Endothelial cell (in vitro differentiated cells): ENCODE data around the gene HSPA12B. TPM values are rescaled to one million over a fixed set of nuclear protein-coding genes. Genes with fewer than 3 reads are reported as not detected.

ENCODE experiments used
- DNase-seq: peaks from one replicate; pipeline ENCODE4 v3.0.0; 2021; ENCODE audit warnings: low spot score
- H3K27ac Mint-ChIP-seq: one replicate; pipeline ENCODE4 v1.8.0; 2021; ENCODE audit warnings: mixed read lengths, inconsistent platforms; ENCODE audit not compliant: unreplicated experiment
- H3K27me3 Mint-ChIP-seq: one replicate; pipeline ENCODE4 v1.8.0; 2021; ENCODE audit warnings: mild to moderate bottlenecking, moderate library complexity, mixed read lengths, inconsistent platforms; ENCODE audit not compliant: unreplicated experiment
- H3K36me3 Mint-ChIP-seq: one replicate; pipeline ENCODE4 v1.8.0; 2021; ENCODE audit warnings: mild to moderate bottlenecking, low read depth, mixed read lengths, inconsistent platforms; ENCODE audit not compliant: unreplicated experiment
- H3K4me1 Mint-ChIP-seq: one replicate; pipeline ENCODE4 v1.8.0; 2021; ENCODE audit warnings: mild to moderate bottlenecking, mixed read lengths, inconsistent platforms; ENCODE audit not compliant: unreplicated experiment
- H3K4me3 Mint-ChIP-seq: one replicate; pipeline ENCODE4 v1.8.0; 2021; ENCODE audit warnings: mild to moderate bottlenecking, mixed read lengths, inconsistent platforms; ENCODE audit not compliant: unreplicated experiment
- H3K9me3 Mint-ChIP-seq: one replicate; pipeline ENCODE4 v1.8.0; 2021; ENCODE audit warnings: mixed read lengths, inconsistent platforms; ENCODE audit not compliant: unreplicated experiment
- total RNA-seq: library from RNA; stranded (reverse); fragmentation: NEBNext Ultra II Directional; extraction: Animal tissue kit (Norgen Biotek cat#: 25700); gene quantifications from one replicate; pipeline ENCODE4 v1.2.1, GENCODE V29; 2021; ENCODE audit not compliant: unreplicated experiment
- TF ChIP-seq, protein P1 (sequence below): fragments of 200-600 bp; sonication (generic); IDR thresholded peaks from one replicate; pipeline ENCODE4 v1.5.0; 2021; ENCODE audit warnings: antibody characterized with exemption; ENCODE audit not compliant: unreplicated experiment

HSPA12B gene
- total RNA-seq, 1 donor from 2014 or later: 12.7 TPM

GRCh38 chr20:3759884-3760283, 27.4 kb downstream of the HSPA12B start:
- H3K4me1 Mint-ChIP-seq: no peaks in the 10 kb centered on the region
- peaks cover 21% of the 10 kb centered on the region for H3K27me3 Mint-ChIP-seq
- no peak overlapping the region for H3K4me3 Mint-ChIP-seq
- TF ChIP-seq, protein P1, sequence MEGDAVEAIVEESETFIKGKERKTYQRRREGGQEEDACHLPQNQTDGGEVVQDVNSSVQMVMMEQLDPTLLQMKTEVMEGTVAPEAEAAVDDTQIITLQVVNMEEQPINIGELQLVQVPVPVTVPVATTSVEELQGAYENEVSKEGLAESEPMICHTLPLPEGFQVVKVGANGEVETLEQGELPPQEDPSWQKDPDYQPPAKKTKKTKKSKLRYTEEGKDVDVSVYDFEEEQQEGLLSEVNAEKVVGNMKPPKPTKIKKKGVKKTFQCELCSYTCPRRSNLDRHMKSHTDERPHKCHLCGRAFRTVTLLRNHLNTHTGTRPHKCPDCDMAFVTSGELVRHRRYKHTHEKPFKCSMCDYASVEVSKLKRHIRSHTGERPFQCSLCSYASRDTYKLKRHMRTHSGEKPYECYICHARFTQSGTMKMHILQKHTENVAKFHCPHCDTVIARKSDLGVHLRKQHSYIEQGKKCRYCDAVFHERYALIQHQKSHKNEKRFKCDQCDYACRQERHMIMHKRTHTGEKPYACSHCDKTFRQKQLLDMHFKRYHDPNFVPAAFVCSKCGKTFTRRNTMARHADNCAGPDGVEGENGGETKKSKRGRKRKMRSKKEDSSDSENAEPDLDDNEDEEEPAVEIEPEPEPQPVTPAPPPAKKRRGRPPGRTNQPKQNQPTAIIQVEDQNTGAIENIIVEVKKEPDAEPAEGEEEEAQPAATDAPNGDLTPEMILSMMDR: no peak
- no peaks in the 10 kb centered on the region for H3K9me3 Mint-ChIP-seq
- no peaks in the 10 kb centered on the region for H3K36me3 Mint-ChIP-seq
- peak overlapping the region; percentile 64 for H3K27ac Mint-ChIP-seq
- no peak for DNase-seq

DNA sequence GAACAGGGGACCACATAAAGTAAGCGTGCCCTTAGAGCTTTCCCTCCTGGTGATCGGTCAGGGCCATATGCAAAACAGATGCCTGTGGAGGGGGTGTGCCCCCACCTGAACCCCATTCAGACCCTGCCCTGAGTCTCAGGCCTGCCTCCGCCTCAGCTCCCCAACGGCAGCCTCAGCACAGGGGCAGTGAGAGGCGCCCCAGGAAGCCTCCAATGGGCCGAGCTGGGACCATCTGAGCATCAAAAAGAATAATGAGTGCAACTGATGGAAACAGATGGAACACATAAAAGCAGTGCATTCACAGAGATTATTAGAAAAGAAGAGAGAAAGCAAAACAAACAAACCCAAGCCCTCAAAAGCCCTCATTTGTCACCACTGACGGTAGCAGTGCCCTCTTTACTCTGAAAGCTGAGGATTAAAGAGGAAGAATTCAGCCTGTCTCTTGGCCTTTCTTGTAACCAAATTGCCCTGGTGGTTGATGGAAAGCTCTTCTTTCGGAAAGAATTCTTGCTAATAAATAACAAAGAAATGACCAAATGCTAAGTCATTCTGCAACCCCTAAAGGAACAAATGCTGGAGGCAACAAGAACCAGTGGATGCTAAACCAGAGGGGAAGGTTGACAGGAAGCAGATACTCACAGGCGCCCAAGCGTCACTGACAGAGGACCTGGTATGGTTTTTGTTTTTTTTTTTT, 28.3 kb downstream of the HSPA12B start:
- TF ChIP-seq, protein P1: no peak
- H3K36me3 Mint-ChIP-seq: no peaks in the 10 kb centered on the region
- peaks cover 18% of the 10 kb centered on the region for H3K27me3 Mint-ChIP-seq
- H3K27ac Mint-ChIP-seq: no peak overlapping the region
- H3K9me3 Mint-ChIP-seq: no peaks in the 10 kb centered on the region
- no peak for DNase-seq
- H3K4me1 Mint-ChIP-seq: no peaks in the 10 kb centered on the region
- no peak overlapping the region for H3K4me3 Mint-ChIP-seq

GRCh38 chr20:3763671-3764601, 31.5 kb downstream of the HSPA12B start:
- H3K36me3 Mint-ChIP-seq: peaks cover 2% of the 10 kb centered on the region
- H3K4me3 Mint-ChIP-seq: no peak overlapping the region
- H3K27ac Mint-ChIP-seq: no peak overlapping the region
- peaks cover 6% of the 10 kb centered on the region for H3K4me1 Mint-ChIP-seq
- H3K9me3 Mint-ChIP-seq: no peaks in the 10 kb centered on the region
- no peak for DNase-seq
- TF ChIP-seq, protein P1: no peak
- peaks cover 13% of the 10 kb centered on the region for H3K27me3 Mint-ChIP-seq

DNA sequence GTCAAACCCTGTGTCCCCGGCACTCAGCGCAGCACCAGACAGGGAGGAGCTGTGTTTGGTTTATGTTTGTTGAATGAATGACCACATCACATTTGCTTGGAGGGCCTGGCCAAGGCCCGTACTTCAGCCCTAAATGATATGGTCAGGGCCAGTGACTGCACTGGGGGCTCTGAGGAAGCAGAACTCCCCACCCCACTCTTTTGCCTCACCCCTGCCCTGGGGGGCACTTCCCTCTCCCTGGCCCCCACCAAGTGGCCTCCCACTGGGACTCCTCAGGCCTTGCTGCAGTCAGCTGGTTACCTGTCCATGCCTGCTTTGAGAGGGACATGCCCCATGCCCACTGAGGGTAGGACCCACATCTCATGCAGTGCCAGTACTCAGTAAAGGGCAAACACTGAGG, 32.2 kb downstream of the HSPA12B start:
- TF ChIP-seq, protein P1: no peak
- Mint-ChIP-seq H3K27ac (no peak overlapping the region), H3K36me3 (peaks cover 4% of the 10 kb centered on the region), H3K9me3 (no peaks in the 10 kb centered on the region), H3K4me1 (peaks cover 9% of the 10 kb centered on the region), H3K4me3 (no peak overlapping the region), H3K27me3 (peaks cover 16% of the 10 kb centered on the region)
- DNase-seq: no peak
